Measurements from ENCODE around the gene FRMPD4.

- TF ChIP-seq CTCF (IDR thresholded peaks at IDR 0.05 in 8 of 11, conservative IDR thresholded peaks at IDR 0.05 in 3 of 11) (no peak), POLR2A (IDR thresholded peaks at IDR 0.05) (no peak)
Observed at GRCh38 chrX:12139934-12140611, 1.8 kb downstream of the FRMPD4 start.
